Measurements from ENCODE around the gene TSR3.

The TSR3 gene

GRCh38 chr16:1320097-1320496 lies 31.6 kb downstream of the TSR3 start:
- Histone ChIP-seq H3K9me2 (replicated peaks; ENCODE audit: low read depth, low read length) (no peaks in the 10 kb centered on the region), H4K20me1 (ENCODE audit: insufficient read depth, low read length, poor library complexity, severe bottlenecking) (peaks cover 10% of the 10 kb centered on the region), H3K36me3 (ENCODE audit: insufficient read depth, low read length) (peaks cover 45% of the 10 kb centered on the region; the same call in 1 of the 2 replicates), H3F3A (ENCODE audit: low read depth) (no peaks in the 10 kb centered on the region), H3K79me2 (ENCODE audit: insufficient read depth, low read length) (peaks cover 2% of the 10 kb centered on the region; the same call in 1 of the 2 replicates), H3K9ac (ENCODE audit: low read depth, low read length, poor library complexity, severe bottlenecking) (no peak overlapping the region), H3K4me2 (ENCODE audit: low read depth, low read length, poor library complexity, severe bottlenecking) (no peak overlapping the region), H3K4me1 (ENCODE audit: insufficient read depth, low read length, poor library complexity, severe bottlenecking) (no peaks in the 10 kb centered on the region), H2AFZ (ENCODE audit: low read length) (no peak overlapping the region), H3K27me3 (ENCODE audit: insufficient read depth, low read length, poor library complexity, severe bottlenecking) (no peaks in the 10 kb centered on the region), H3K9me3 (ENCODE audit: insufficient read depth, low read depth, low read length) (no peaks in the 10 kb centered on the region), H3K4me3 (ENCODE audit: low read length, poor library complexity, severe bottlenecking) (no peak overlapping the region)
- no peak for TF ChIP-seq EZH2phosphoT487 (IDR thresholded peaks at IDR 0.05; ENCODE audit: borderline replicate concordance)
- no peak for TF ChIP-seq CTCF (conservative IDR thresholded peaks at IDR 0.05; ENCODE audit: low read length)

GRCh38 chr16:1319041-1319440 lies 32.6 kb downstream of the TSR3 start:
- H3K4me2 ChIP-seq (ENCODE audit: low read depth, low read length, poor library complexity, severe bottlenecking): no peak overlapping the region
- TF ChIP-seq EZH2phosphoT487 (IDR thresholded peaks at IDR 0.05; ENCODE audit: borderline replicate concordance): no peak
- no peak for TF ChIP-seq CTCF (conservative IDR thresholded peaks at IDR 0.05; ENCODE audit: low read length)
- no peak overlapping the region for H3K4me3 ChIP-seq (ENCODE audit: low read length, poor library complexity, severe bottlenecking)
- H3F3A ChIP-seq (ENCODE audit: low read depth): no peaks in the 10 kb centered on the region
- H3K9me3 ChIP-seq (ENCODE audit: insufficient read depth, low read depth, low read length): no peaks in the 10 kb centered on the region
- peaks cover 12% of the 10 kb centered on the region for H4K20me1 ChIP-seq (ENCODE audit: insufficient read depth, low read length, poor library complexity, severe bottlenecking)
- H3K79me2 ChIP-seq (ENCODE audit: insufficient read depth, low read length): peaks cover 12% of the 10 kb centered on the region; the same call in 1 of the 2 replicates
- H3K36me3 ChIP-seq (ENCODE audit: insufficient read depth, low read length): peaks cover 45% of the 10 kb centered on the region; the same call in 1 of the 2 replicates
- no peaks in the 10 kb centered on the region for H3K27me3 ChIP-seq (ENCODE audit: insufficient read depth, low read length, poor library complexity, severe bottlenecking)
- no peak overlapping the region for H2AFZ ChIP-seq (ENCODE audit: low read length)
- no peak overlapping the region for H3K9ac ChIP-seq (ENCODE audit: low read depth, low read length, poor library complexity, severe bottlenecking)
- no peaks in the 10 kb centered on the region for H3K4me1 ChIP-seq (ENCODE audit: insufficient read depth, low read length, poor library complexity, severe bottlenecking)
- no peaks in the 10 kb centered on the region for H3K9me2 ChIP-seq (replicated peaks; ENCODE audit: low read depth, low read length)

- no peaks in the 10 kb centered on the region for H3K27me3 ChIP-seq (ENCODE audit: insufficient read depth, low read length, poor library complexity, severe bottlenecking)
- no peak overlapping the region for H3K4me3 ChIP-seq (ENCODE audit: low read length, poor library complexity, severe bottlenecking)
- peaks cover 45% of the 10 kb centered on the region; the same call in 1 of the 2 replicates for H3K36me3 ChIP-seq (ENCODE audit: insufficient read depth, low read length)
- no peak overlapping the region for H3K4me2 ChIP-seq (ENCODE audit: low read depth, low read length, poor library complexity, severe bottlenecking)
- H3K9me2 ChIP-seq (replicated peaks; ENCODE audit: low read depth, low read length): no peaks in the 10 kb centered on the region
- H3K9me3 ChIP-seq (ENCODE audit: insufficient read depth, low read depth, low read length): no peaks in the 10 kb centered on the region
- peaks cover 20% of the 10 kb centered on the region for H4K20me1 ChIP-seq (ENCODE audit: insufficient read depth, low read length, poor library complexity, severe bottlenecking)
- no peaks in the 10 kb centered on the region for H3K4me1 ChIP-seq (ENCODE audit: insufficient read depth, low read length, poor library complexity, severe bottlenecking)
- H3K9ac ChIP-seq (ENCODE audit: low read depth, low read length, poor library complexity, severe bottlenecking): no peak overlapping the region
- peaks cover 21% of the 10 kb centered on the region; the same call in 1 of the 2 replicates for H3K79me2 ChIP-seq (ENCODE audit: insufficient read depth, low read length)
- no peaks in the 10 kb centered on the region for H3F3A ChIP-seq (ENCODE audit: low read depth)
- TF ChIP-seq EZH2phosphoT487 (IDR thresholded peaks at IDR 0.05; ENCODE audit: borderline replicate concordance) (no peak), CTCF (conservative IDR thresholded peaks at IDR 0.05; ENCODE audit: low read length) (no peak)
- no peak overlapping the region for H2AFZ ChIP-seq (ENCODE audit: low read length)
Observed at GRCh38 chr16:1318268-1318545, 33.5 kb downstream of the TSR3 start.

All from Loucy (cell line).